Fibroblast of villous mesenchyme (primary cell): ENCODE measurements around the gene FAM9C. TPM values are rescaled to one million over a fixed set of nuclear protein-coding genes. Genes with fewer than 3 reads are reported as not detected.

ENCODE experiments used
- DNase-seq: peaks from one replicate; pipeline ENCODE4 v3.0.0-alpha.2; 2010; ENCODE audit warnings: low read depth
- H3K4me3 ChIP-seq: 2 replicates; pipeline ENCODE4 v1.5.1; 2011; ENCODE audit warnings: low read depth, mild to moderate bottlenecking, low read length
- total RNA-seq: library from RNA; depleted of rRNA; stranded (reverse); fragments of >200 nt; gene quantifications from 2 replicates; pipeline ENCODE4 v1.2.3, GENCODE V29; 2012
- TF ChIP-seq, protein P1 (sequence below): IDR thresholded peaks from 2 replicates; pipeline ENCODE4 v1.5.1; 2012; ENCODE audit warnings: low read depth, mild to moderate bottlenecking, low read length; ENCODE audit not compliant: insufficient read depth

Gene FAM9C
- total RNA-seq, 1 donor, result under 0.01 TPM

DNA sequence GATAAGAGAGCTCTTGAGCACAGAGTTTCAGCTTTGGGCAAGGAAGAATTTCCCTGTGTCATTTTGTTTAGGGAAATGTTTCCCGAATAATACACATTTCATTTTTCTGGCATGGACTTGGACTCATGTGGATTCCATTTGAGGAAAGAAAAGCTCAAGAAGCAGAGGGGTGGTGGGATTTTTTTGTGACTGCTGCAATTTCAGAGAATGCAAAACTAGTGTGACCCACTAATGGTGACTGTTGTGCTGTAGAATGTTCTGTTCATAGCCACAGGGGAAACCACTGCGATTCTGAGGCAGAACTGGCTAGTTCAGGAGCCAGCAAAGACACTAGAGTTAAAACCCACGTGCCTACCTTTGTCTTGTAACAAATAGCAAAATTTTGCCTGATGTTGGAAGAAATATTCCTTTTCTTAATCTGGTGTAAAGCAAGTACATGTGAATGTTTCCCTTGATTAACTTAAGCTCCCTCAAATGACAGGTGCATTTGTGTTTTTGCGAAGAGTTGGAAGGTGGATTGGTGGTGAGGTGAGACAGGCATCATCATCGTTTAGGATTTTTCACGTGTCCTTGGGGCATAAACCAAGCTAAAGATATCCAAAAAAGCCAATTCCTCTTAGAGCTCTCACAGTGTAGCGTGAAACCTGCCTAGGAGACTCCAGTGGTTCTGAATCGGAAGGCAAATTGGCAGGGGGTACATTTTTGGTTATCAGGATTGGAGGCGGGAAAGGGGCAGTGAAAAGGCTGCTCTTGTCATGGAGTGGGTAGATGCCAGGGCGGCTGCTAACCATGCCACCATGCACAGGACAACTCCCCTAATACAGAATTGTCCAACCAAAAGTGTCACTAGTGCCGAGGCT lies 38.0 kb upstream of the FAM9C start:
- TF ChIP-seq, protein P1, sequence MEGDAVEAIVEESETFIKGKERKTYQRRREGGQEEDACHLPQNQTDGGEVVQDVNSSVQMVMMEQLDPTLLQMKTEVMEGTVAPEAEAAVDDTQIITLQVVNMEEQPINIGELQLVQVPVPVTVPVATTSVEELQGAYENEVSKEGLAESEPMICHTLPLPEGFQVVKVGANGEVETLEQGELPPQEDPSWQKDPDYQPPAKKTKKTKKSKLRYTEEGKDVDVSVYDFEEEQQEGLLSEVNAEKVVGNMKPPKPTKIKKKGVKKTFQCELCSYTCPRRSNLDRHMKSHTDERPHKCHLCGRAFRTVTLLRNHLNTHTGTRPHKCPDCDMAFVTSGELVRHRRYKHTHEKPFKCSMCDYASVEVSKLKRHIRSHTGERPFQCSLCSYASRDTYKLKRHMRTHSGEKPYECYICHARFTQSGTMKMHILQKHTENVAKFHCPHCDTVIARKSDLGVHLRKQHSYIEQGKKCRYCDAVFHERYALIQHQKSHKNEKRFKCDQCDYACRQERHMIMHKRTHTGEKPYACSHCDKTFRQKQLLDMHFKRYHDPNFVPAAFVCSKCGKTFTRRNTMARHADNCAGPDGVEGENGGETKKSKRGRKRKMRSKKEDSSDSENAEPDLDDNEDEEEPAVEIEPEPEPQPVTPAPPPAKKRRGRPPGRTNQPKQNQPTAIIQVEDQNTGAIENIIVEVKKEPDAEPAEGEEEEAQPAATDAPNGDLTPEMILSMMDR, result no peak
- H3K4me3 ChIP-seq, result no peak overlapping the region
- DNase-seq, result no peak

DNA sequence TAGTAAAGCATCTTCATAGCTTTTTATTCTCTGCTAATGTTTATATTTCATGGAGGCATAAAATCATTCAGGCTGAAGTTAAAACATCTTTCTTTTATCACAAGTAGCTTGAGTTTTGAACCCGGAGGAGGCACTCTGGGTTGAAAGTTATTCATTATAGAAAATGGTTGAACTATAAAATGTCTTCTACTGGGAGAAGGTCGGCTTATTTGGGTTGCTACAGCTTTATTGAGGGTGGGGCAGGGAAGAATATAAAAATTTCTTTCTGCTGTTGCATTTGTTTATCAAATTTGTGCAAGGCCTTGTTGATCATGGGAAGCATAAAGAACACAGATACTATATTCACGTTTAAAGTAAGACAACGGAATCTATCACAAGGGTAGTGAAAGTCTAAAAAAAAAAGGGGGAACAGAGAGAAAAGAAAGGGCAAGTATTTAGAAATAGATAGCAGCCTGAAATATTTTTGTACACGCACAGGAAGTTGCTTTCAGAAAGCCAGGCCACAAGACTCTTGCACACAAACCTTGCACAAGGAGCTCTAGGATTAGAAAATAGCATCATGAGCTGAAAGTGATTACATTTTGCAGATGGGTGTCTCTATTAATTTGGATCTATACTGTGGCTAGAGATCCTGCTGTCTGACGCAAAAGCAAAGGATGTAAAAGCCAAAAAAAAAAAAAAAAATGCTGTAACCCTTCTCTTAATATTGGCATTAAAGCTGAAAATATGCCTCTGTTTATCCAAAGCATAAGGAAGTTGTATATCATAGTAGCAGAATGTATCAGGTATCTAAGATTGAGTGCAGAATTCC lies 37.2 kb upstream of the FAM9C start:
- DNase-seq, result peak; percentile 89
- H3K4me3 ChIP-seq, result no peak overlapping the region
- TF ChIP-seq, protein P1, result no peak

DNA sequence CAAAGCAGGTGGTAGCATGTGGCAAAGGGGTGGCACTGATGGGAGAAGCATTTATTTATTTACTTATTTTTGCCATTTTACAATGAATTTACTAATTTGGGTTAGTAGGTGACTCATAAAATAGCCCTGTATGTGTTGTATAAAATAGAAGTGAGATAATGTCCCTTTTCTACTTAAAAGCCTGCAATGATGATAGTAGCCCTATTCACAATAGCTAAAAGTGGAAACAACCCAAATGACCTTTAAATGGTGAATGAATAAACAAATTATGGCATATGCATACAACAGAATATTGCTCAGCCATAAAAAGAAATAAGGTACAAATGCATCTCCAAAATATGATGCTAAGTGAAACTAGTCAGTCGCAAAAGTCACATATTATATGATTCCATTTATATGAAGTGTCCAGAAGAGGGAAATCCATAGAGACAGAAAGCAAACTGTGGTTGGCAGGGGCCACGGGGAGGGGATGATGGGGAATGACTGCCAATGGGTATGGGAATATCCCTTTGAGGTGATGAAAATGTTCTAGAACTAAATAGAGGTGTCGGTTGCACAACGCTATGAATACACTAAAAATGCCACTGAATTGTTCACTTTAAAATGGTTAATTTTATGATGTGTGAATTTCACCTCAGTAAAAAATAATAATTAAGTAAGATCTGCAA lies 35.8 kb upstream of the FAM9C start:
- DNase-seq, result no peak
- TF ChIP-seq, protein P1, result no peak
- H3K4me3 ChIP-seq, result no peak overlapping the region

DNA sequence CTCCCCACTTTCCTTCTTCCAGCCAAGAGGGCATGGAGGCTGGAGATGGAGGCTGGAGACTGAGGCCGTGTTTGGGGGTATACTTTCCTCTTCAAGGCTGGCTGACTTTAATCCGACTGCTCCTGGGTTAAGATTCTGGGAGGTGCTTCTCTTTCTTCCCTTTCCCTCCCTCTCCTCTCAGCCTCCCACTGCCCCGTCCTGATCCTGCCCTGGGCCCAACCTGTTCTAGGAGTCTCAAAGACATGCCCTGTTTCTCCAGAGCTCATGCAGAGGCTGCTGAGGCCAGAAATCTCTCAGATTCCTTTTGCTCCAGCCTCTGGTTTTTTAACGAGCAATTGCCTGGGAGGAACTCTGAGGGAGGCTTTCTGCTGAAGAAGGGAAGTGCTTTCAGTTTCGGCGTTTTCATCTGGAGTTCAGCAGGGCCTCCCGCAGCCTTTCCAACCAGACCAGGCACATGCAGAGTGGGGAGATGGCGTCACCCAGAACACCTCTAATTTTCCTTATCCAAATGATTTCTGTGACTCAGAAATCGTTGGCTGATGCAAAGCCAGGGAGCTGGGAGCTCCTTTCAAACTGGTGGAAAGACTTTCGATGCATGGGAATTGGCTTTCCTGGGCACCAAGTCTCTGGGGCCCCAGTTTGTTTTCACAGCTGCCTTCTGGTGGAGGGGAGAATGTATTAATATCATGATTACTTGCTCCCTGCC lies 34.5 kb upstream of the FAM9C start:
- TF ChIP-seq, protein P1, result no peak
- peak; percentile 94 for DNase-seq
- H3K4me3 ChIP-seq, result no peak overlapping the region

DNA sequence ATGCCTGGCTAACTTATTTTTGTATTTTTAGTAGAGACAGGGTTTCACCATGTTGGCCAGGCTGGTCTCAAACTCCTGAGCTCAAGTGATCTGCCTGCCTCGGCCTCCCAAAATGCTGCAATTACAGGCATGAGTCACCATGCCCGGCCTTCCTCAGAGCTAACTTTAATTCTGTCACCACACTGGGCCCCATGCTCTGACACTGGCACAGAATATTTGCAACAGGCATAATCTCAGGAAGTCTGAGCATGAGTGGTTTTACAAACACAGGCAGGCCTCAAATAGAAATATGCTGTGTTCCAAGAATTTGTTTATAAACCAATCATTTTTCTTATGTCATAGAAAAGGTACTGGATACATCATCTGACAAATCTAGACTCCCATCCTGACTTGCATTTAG lies 32.7 kb upstream of the FAM9C start:
- TF ChIP-seq, protein P1, result no peak
- no peak overlapping the region for H3K4me3 ChIP-seq
- DNase-seq, result no peak
